RWPE1 (cell line): ENCODE results near the gene GNL1.

ENCODE experiments used
- CTCF ChIA-PET: fragments of 350-600 bp; sonication (Branson Sonifier 250); formaldehyde crosslinking; extraction: SDS; loops from one replicate; lab custom pipeline; 2021; lab: Yijun Ruan, JAX
- POLR2A ChIA-PET: fragments of 400-600 bp; formaldehyde crosslinking; extraction: SDS; loops from one replicate; lab custom pipeline; 2020; ENCODE audit warnings: antibody characterized with exemption; ENCODE audit not compliant: low non-redundant PET; lab: Yijun Ruan, JAX
- DNase-seq: peaks from one replicate; pipeline ENCODE4 v3.0.0; 2012; ENCODE audit warnings: low spot score
- H3K27ac ChIP-seq: fragments of 450-650 bp; 2 replicates; pipeline ENCODE4 v1.5.1; 2017
- CTCF ChIP-seq: fragments of 450-650 bp; conservative IDR thresholded peaks from 2 replicates; pipeline ENCODE4 v1.5.1; 2017; ENCODE audit warnings: low read depth, mild to moderate bottlenecking

GNL1 gene

DNA sequence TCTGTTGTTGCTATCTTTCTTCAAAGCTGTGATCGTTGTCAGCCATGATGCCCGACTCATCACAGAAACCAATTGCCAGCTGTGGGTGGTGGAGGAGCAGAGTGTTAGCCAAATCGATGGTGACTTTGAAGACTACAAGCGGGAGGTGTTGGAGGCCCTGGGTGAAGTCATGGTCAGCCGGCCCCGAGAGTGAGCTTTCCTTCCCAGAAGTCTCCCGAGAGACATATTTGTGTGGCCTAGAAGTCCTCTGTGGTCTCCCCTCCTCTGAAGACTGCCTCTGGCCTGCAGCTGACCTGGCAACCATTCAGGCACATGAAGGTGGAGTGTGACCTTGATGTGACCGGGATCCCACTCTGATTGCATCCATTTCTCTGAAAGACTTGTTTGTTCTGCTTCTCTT lies 34.2 kb upstream of the GNL1 start:
- no peak for TF ChIP-seq CTCF
- CTCF ChIA-PET: interaction anchor here (0.6 to 1.2 kb wide), 3 partner anchors 49 to 109 kb away, joined by 3 to 5 read pairs (median 5); no protein-coding TSS in a partner anchor
- DNase-seq: no peak
- POLR2A ChIA-PET: interaction anchor here (0.6 to 0.7 kb wide), 3 partner anchors 10 to 41 kb away, joined by 3 to 5 read pairs (median 4); no protein-coding TSS in a partner anchor
- peak overlapping the region; percentile 62 for H3K27ac ChIP-seq

DNA sequence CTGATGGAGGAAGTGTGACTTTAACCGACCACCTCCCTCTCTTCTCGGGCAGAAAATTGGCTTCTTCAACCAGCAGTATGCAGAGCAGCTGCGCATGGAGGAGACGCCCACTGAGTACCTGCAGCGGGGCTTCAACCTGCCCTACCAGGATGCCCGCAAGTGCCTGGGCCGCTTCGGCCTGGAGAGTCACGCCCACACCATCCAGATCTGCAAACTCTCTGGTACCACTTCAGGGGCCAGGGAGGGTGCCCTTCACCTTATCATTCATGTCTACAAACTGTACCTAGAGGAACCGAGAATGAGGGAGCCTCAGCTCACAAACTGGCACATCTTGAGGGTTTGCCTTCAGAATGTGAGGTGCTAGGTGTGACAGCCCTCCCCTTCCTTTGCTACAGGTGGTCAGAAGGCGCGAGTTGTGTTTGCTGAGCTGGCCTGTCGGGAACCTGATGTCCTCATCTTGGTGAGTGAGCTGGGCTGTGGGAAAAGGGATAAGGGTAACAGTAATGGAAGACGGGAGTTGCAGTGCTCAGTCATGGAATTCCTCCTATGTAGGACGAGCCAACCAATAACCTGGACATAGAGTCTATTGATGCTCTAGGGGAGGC lies 33.6 kb upstream of the GNL1 start:
- no peak for TF ChIP-seq CTCF
- CTCF ChIA-PET: interaction anchor here (0.6 to 1.2 kb wide), 3 partner anchors 48 to 57 kb away, joined by 3 to 5 read pairs (median 4); no protein-coding TSS in a partner anchor
- POLR2A ChIA-PET: no interaction called here
- no peak for DNase-seq
- peak overlapping the region; percentile 62 for H3K27ac ChIP-seq

DNA sequence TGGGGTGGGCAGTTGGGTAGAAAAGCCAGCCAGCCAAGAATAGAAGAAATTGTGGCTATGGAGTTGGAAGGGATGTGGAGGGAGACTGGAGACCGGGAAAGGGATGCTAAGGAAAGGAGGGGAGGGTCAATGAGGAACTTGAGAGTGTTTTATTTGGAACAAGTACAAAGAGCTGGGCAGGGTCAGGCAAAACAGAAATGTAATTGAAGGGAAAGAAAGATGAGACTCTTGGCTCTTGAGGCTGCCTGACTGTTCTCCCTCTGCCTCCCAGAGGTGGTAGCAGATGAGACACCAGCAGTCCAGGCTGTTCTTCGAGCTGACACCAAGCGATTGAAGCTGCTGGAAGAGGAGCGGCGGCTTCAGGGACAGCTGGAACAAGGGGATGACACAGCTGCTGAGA lies 27.6 kb upstream of the GNL1 start:
- ChIA-PET CTCF (interaction anchor here (1.2 kb wide), 1 partner anchor 13 kb away, joined by 5 read pairs; no protein-coding TSS in a partner anchor), POLR2A (no interaction called here)
- no peak for DNase-seq
- TF ChIP-seq CTCF: no peak
- no peak overlapping the region for H3K27ac ChIP-seq

GRCh38 chr6:30578051-30578450 lies 21.8 kb upstream of the GNL1 start:
- TF ChIP-seq CTCF: no peak
- no peak overlapping the region for H3K27ac ChIP-seq
- DNase-seq: no peak
- ChIA-PET POLR2A (no interaction called here), CTCF (no interaction called here)

DNA sequence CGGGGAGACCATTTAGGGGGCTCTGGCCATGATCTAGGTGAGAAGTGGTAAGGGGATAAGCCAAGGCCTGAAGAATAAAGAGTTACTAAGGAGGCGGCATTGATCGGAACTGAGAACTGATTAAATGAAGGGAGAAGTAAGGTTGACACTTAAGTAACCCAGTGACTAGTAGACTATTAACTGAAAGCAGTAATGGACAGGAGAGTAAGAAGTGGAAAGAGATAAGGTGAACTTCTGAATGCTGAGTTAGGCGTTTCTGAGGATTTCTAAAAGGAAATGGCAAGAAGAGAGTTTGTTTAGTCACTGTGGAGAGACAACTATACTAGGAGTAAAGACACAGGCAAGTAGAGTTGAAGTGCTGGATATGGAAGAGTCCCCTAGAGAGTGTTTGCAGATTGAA lies 16.8 kb upstream of the GNL1 start:
- H3K27ac ChIP-seq: no peak overlapping the region
- DNase-seq: no peak
- TF ChIP-seq CTCF: no peak
- ChIA-PET POLR2A (no interaction called here), CTCF (no interaction called here)

DNA sequence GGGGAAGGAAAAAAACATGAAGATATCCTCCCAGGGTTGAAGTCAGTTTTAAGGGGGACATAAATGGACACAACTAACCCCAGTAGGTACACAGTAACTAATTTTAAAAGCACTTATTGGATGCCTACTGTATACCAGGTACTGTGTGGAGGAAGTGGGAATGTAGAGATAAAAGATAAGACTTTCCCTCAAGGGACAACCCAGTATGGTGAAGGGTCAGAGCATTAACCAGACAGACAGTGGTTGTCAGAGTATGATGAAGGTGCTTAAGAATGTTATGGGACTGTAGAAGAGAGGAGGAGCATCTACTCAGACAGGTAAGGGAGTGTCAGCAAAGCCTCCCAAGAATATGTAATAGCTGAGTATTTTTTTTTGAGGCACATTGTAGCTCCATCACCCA lies 15.9 kb upstream of the GNL1 start:
- ChIA-PET CTCF (no interaction called here), POLR2A (interaction anchor here (0.6 kb wide), 1 partner anchor 40 kb away, joined by 3 read pairs; no protein-coding TSS in a partner anchor)

More for the DNA sequence above, 15.9 kb upstream of the GNL1 start:
- H3K27ac ChIP-seq: no peak overlapping the region
- TF ChIP-seq CTCF: no peak
- DNase-seq: peak; percentile 30
